ENCODE results near the gene MSLN.

MSLN gene

DNA sequence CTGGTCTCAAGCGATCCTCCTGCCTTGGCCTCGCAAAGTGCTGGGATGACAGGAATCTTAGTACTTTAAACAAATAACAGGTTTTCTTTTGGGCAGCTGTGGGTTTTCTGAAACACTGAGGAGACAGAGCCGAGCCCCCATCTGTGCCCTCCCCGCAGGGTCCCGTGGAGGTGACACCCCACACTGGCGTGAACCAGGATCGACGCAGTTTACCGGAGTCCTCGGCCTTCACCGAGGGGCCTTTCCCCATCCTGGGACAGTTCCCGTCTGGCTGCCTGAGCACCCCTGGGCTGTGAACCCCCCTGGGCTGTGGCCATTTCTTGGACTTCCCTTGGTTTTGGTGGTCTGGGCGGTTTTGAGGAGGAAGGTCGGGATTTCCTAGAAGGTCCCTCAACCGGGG is 55.3 kb downstream of the MSLN start:
- Histone ChIP-seq H3K4me2 (ENCODE audit: low read length) (no peak overlapping the region), H3K27ac (ENCODE audit: low read depth, low read length, poor library complexity, severe bottlenecking) (no peak overlapping the region), H3K36me3 (ENCODE audit: insufficient read depth, low read length) (no peaks in the 10 kb centered on the region), H3K9ac (ENCODE audit: low read length) (no peak overlapping the region), H3K4me1 (ENCODE audit: insufficient read depth, low read length, severe bottlenecking) (no peaks in the 10 kb centered on the region), H3K9me2 (ENCODE audit: low read depth, low read length) (no peaks in the 10 kb centered on the region), H4K20me1 (ENCODE audit: insufficient read depth, low read length) (no peaks in the 10 kb centered on the region), H3K79me2 (ENCODE audit: insufficient read depth, low read length) (no peaks in the 10 kb centered on the region), H3K27me3 (ENCODE audit: insufficient read depth, low read length) (peaks cover 14% of the 10 kb centered on the region; the same call in 1 of the 2 replicates), H3K4me3 (ENCODE audit: low read depth, low read length, poor library complexity, severe bottlenecking) (no peak overlapping the region), H2AFZ (ENCODE audit: low read length) (no peak overlapping the region), H3K9me3 (ENCODE audit: low read length) (no peaks in the 10 kb centered on the region), H3F3A (ENCODE audit: insufficient read depth, low read length) (no peaks in the 10 kb centered on the region)
- TF ChIP-seq EZH2 (IDR thresholded peaks at IDR 0.05; ENCODE audit: borderline replicate concordance, low read length) = no peak
- TF ChIP-seq, protein P1, sequence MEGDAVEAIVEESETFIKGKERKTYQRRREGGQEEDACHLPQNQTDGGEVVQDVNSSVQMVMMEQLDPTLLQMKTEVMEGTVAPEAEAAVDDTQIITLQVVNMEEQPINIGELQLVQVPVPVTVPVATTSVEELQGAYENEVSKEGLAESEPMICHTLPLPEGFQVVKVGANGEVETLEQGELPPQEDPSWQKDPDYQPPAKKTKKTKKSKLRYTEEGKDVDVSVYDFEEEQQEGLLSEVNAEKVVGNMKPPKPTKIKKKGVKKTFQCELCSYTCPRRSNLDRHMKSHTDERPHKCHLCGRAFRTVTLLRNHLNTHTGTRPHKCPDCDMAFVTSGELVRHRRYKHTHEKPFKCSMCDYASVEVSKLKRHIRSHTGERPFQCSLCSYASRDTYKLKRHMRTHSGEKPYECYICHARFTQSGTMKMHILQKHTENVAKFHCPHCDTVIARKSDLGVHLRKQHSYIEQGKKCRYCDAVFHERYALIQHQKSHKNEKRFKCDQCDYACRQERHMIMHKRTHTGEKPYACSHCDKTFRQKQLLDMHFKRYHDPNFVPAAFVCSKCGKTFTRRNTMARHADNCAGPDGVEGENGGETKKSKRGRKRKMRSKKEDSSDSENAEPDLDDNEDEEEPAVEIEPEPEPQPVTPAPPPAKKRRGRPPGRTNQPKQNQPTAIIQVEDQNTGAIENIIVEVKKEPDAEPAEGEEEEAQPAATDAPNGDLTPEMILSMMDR (IDR thresholded peaks at IDR 0.05; ENCODE audit: low read length) = no peak

DNA sequence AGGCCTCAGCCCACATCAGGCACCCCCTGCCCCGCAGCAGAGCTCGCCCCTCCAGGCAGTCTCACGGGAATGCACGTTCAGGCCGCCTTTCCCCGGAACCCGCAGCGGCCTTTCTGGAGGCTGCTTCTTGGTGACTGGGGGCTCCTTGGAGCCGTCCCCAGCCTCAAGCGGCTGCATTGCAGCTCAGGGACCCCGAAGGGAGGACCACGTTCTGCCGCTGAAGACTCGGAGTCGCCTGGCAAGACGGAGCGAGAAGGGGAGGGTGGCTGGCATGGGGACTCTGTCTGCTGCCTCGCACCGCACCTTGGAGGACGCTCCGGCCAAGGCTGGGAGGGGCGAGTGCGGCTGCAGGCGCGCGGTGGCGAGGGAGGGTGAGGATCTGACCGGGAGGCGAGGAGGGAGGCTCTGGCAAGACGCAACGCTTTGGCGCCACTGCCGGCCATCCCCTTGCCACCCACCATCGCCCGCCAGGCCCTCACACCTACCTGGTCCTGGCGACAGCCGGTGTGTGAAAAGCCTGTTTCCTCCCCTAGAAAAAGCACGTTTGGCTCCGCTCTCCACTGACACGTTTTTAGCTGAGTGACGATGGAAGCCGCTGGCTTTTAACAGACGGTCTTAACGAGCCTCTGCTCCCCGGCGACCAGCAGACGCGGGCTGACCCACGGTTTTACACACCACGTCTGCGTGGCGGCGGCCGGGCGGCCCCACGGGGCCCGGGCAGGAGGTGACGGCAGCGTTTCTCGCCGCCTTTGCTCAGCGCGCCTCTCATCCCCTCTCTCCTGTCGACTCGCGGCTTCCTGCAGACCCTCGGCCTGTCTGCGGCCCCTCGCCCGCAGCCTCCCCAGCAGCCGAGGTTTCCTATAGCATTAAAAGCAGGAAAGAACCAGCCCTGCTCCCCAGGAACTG is 56.7 kb downstream of the MSLN start:
- no peaks in the 10 kb centered on the region for H3K79me2 ChIP-seq (ENCODE audit: insufficient read depth, low read length)
- H3K4me1 ChIP-seq (ENCODE audit: insufficient read depth, low read length, severe bottlenecking) = no peaks in the 10 kb centered on the region
- no peaks in the 10 kb centered on the region for H3K9me3 ChIP-seq (ENCODE audit: low read length)
- H3K27ac ChIP-seq (ENCODE audit: low read depth, low read length, poor library complexity, severe bottlenecking) = no peak overlapping the region
- H2AFZ ChIP-seq (ENCODE audit: low read length) = no peak overlapping the region
- H3K9ac ChIP-seq (ENCODE audit: low read length) = no peak overlapping the region
- H3F3A ChIP-seq (ENCODE audit: insufficient read depth, low read length) = no peaks in the 10 kb centered on the region
- TF ChIP-seq, protein P1 (IDR thresholded peaks at IDR 0.05; ENCODE audit: low read length) = no peak
- TF ChIP-seq EZH2 (IDR thresholded peaks at IDR 0.05; ENCODE audit: borderline replicate concordance, low read length) = no peak
- H3K4me2 ChIP-seq (ENCODE audit: low read length) = no peak overlapping the region
- H4K20me1 ChIP-seq (ENCODE audit: insufficient read depth, low read length) = no peaks in the 10 kb centered on the region
- no peak overlapping the region for H3K4me3 ChIP-seq (ENCODE audit: low read depth, low read length, poor library complexity, severe bottlenecking)
- H3K27me3 ChIP-seq (ENCODE audit: insufficient read depth, low read length) = peaks cover 14% of the 10 kb centered on the region; the same call in 1 of the 2 replicates
- H3K36me3 ChIP-seq (ENCODE audit: insufficient read depth, low read length) = no peaks in the 10 kb centered on the region
- no peaks in the 10 kb centered on the region for H3K9me2 ChIP-seq (ENCODE audit: low read depth, low read length)

DNA sequence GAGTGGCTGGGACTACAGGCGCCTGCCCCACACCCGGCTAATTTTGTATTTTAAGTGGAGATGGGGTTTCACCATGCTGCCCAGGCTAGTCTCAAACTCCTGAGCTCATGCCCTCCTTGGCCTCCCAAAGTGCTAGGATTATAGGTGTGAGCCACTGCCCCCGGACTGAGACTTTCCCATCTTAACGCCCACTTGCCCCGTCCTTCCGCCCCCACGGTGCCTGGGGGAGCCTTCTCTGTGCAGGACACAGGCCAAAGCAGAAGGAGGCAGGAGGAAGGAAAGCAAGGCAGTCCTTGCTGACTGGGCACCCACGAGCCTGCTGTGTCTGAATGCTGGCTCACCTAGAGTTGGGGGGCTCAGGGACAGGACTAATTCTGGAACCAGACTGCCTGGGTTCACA is 57.6 kb downstream of the MSLN start:
- no peak overlapping the region for H3K9ac ChIP-seq (ENCODE audit: low read length)
- H3K9me2 ChIP-seq (ENCODE audit: low read depth, low read length) = no peaks in the 10 kb centered on the region

More for the DNA sequence above, 57.6 kb downstream of the MSLN start:
- Histone ChIP-seq H3K9me3 (ENCODE audit: low read length) (no peaks in the 10 kb centered on the region), H2AFZ (ENCODE audit: low read length) (no peak overlapping the region), H3K4me2 (ENCODE audit: low read length) (no peak overlapping the region), H3K4me1 (ENCODE audit: insufficient read depth, low read length, severe bottlenecking) (no peaks in the 10 kb centered on the region), H3K27ac (ENCODE audit: low read depth, low read length, poor library complexity, severe bottlenecking) (no peak overlapping the region), H3F3A (ENCODE audit: insufficient read depth, low read length) (no peaks in the 10 kb centered on the region), H3K79me2 (ENCODE audit: insufficient read depth, low read length) (no peaks in the 10 kb centered on the region), H4K20me1 (ENCODE audit: insufficient read depth, low read length) (no peaks in the 10 kb centered on the region), H3K4me3 (ENCODE audit: low read depth, low read length, poor library complexity, severe bottlenecking) (no peak overlapping the region), H3K36me3 (ENCODE audit: insufficient read depth, low read length) (no peaks in the 10 kb centered on the region), H3K27me3 (ENCODE audit: insufficient read depth, low read length) (peaks cover 14% of the 10 kb centered on the region; the same call in 1 of the 2 replicates)
- TF ChIP-seq, protein P1 (IDR thresholded peaks at IDR 0.05; ENCODE audit: low read length) = no peak
- TF ChIP-seq EZH2 (IDR thresholded peaks at IDR 0.05; ENCODE audit: borderline replicate concordance, low read length) = no peak

Measured in OCI-LY1 (cell line).